ENCODE results near the gene MTOR.

DNA sequence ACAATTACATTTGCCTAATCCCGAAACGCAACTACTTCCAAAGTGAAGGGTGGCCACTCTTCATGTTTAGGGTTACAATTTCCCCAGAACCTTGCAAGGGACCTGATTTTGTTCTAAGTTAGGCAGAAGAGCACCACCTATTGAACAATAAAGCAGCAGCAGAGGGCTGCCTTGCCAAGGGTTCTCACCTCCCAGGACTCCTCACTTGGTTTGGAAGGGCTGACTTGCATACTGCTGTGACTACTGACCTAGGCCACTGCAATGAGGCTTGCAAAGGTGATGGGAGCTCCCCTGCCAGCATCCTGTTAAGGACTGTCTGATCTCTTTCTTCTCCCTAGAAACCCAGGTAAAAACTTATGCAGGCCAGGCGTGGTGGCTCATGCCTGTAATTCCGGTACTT, 14.2 kb downstream of the MTOR start:
- no peak for TF ChIP-seq POLR2AphosphoS5 (IDR thresholded peaks at IDR 0.05)
- no peak for TF ChIP-seq POLR2A (IDR thresholded peaks at IDR 0.05)
- no peak for TF ChIP-seq CTCF (IDR thresholded peaks at IDR 0.05 in 8 of 11, conservative IDR thresholded peaks at IDR 0.05 in 3 of 11)

Measured in spleen (tissue), 7 donors.